ENCODE results near the gene KSR2. TPM values are rescaled to one million over a fixed set of nuclear protein-coding genes. Genes with fewer than 3 reads are reported as not detected.
"Not testable (repeated sequence)": the region's sequence is repeated elsewhere in the genome, so short reads cannot be mapped to it uniquely, and the experiment has no call there.

Gene KSR2
- polyA plus RNA-seq, 3 donors = under 0.01 to 0.20 (median 0.01) TPM

DNA sequence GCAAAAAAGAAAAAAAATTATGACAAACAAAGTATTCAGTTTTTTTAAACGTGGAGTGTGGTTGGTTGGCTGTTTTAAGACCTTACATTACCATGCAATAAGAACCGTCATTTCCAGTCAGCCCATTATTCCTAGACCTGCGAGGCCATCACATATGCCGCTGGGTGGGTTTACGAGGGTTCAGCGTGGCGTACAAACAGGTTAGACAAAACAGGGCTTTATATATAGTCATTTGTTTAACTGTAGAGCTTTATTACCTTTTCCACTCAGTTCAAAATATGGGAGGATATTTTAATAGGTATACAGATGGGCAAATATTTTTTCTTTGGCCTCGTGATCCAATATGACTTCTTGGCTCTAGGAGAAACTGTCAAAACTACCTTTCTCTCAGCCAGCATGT lies 67.2 kb downstream of the KSR2 start:
- H3K27ac ChIP-seq (ENCODE audit: low read depth, low read length) = no peak overlapping the region
- WGBS, 3 donors = 83 to 87% (median 85%) methylated on average over 8 of the region's 8 CpGs

DNA sequence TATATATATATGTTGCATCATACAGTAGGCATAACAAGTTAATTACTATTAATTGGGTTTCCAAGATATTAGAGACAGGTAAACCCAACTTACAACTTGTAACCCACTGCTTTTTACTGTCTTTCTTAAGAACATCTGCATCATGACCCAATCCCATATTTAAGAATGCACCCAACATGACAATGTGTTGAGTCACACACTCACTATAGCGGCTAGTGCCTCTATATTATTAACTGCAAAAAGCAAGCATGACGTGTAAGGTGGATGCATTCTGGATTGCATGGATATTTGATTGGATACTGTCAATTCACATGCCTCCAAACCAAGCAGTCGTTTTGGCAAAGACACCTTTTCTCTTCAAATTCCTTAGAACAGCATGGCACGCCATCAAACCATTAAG lies 68.2 kb downstream of the KSR2 start:
- 84 to 93% (median 85%) methylated on average over 4 of the region's 4 CpGs for WGBS, 3 donors
- no peak overlapping the region for H3K27ac ChIP-seq (ENCODE audit: low read depth, low read length)

DNA sequence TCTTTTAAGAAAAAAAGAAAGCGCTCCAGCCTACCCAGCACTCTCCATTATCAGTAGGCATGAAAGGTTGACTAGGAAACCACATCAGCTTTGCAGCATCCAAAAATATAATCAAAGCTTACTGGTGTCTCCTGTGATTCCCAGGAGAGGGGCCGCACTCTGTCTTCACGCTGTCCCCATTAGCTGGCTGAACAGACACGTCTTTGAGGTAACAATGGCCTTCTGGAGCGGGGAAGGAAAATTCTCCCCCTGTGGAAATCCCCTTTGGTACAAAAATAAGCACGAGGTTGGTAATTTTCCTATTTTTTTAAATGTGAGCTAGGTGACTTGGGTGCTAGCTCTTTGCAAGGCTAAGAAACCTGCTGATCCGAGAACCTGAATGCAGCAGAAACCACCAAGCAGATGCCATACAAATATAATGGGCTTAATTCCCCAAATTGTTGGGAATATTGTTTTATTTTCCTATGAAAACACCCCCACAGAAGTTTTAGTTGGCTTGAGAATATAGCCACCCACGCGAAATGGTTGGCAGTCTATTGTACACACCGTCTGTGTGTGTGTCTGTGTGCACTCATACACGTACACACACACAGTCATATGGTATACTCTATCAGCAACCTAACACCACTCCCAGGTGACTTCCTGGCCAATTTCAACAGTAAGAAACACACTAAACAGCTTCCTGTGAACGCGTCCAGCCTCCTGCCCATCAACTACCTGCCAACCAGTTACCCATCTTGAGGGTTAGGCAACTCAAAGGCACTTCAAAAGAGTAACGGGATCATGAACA lies 71.2 kb downstream of the KSR2 start:
- H3K27ac ChIP-seq (ENCODE audit: low read depth, low read length) = no peak overlapping the region
- 77 to 81% (median 79%) methylated on average over 14 of the region's 14 CpGs for WGBS, 3 donors

DNA sequence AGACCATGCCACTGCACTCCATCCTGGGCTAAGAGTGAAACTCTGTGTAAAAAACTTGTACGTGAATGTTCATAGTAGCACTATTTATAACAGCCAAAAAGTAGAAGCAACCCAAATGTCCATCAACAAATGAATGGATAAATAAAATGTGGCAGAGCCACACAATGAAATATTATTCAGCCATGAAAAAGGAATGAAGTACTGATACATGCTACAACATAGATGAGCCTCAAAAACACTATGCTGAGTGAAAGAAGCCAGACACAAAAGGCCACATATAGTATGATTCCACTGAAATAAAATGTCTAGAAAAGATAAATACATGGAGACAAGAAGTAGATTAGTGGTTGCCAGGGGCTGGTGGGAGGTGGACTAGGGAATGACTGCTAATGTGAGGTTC lies 72.8 kb downstream of the KSR2 start:
- WGBS, 3 donors = 88 to 97% (median 94%) methylated on average over 1 of the region's 1 CpG
- no peak overlapping the region for H3K27ac ChIP-seq (ENCODE audit: low read depth, low read length)

DNA sequence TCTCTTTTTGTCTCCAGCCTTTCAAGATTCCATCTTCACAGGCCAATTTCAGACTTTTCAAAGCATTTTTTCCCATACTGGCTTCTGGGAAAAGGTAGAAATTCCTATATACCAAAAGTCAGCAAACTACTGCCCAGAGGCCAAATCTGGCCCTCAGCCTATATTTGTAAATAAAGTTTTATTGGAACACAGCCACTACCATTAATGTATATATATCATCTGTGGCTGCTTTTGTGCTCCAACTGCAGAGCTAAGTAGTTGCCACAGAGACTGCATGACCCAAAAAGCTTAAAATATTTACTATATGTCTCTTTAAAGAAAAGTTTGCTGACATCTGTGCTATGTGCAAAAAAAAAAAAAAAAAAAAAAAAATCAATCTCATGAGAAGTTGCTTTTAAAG lies 76.3 kb downstream of the KSR2 start:
- no peak overlapping the region for H3K27ac ChIP-seq (ENCODE audit: low read depth, low read length)

DNA sequence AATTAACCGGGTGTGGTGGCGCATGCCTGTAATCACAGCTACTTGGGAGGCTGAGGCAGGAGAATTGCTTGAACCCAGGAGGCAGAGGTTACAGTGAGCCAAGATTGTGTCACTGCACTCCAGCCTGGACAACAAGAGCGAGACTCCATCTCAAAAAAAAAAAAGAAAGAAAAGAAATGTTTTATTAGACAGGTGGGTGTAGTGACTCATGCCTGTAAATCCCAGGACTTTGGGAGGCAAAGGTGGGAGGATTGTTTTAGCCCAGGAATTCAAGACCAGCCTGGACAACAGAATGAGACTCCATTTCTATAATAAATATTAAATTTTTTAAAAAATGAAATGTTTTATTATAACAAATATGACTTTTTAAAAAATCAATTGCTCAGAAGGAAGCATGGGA lies 77.5 kb downstream of the KSR2 start:
- not testable (repeated sequence) for H3K27ac ChIP-seq (ENCODE audit: low read depth, low read length)
- 92 to 98% (median 93%) methylated on average over 3 of the region's 3 CpGs for WGBS, 3 donors

DNA sequence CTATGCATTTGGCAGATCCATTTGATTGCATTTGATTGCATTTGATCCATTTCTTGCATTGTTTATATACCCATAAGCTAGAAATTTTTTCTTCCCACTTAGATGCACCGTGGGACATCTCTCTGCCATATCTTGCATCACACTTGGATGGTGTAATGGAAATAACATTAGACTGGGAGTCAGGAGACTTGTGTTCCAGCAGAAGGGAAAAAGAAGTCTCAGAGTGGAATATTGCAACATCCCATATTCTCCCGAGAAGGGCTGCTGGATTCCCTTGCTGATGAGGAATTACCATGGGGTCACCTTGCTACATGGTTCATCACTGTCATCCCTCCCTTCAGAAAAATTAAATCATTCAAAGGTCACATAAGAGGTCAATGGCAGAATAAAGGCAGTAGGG lies 78.1 kb downstream of the KSR2 start:
- H3K27ac ChIP-seq (ENCODE audit: low read depth, low read length) = no peak overlapping the region
- WGBS, 3 donors = 52 to 84% (median 52%) methylated on average over 2 of the region's 2 CpGs

DNA sequence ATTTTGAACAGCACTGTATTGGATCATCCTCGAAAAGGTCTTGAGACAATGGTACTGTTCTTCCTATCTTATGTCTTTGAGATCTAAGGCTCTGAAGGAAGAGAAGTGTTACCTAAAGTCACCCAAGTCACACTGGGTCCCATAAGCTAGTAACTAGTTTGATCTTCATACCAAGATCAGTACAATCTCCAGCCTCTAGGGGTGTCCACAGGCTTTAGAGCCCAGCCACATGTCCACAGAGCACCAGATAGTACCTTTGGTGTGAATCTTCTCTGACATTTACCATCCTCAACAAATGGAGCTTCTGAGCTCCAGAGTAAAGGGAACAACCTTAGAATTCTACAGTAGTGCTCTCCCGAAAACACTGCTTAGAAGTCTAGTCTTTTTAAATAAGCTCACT lies 78.7 kb downstream of the KSR2 start:
- WGBS, 3 donors = 84 to 90% (median 86%) methylated on average over 2 of the region's 2 CpGs
- H3K27ac ChIP-seq (ENCODE audit: low read depth, low read length) = no peak overlapping the region

DNA sequence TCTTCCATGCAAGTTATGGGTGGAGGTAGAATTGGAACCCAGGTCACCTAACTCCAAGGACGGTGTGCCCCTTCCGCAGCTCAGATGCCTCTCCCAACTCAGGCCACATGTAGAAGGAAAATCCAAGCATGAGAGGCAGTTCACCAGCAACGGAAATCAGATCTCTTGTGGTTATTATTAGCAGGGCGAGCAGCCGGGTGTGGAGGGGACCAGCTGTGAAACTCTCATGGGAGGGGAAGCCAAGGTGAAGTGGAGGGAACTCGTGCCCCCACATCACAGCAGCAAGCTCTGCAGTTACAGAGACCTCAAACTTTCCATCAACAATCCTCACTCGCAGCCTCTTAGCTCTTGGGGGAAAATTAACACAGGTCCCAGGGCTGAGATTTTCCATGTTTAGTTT lies 79.7 kb downstream of the KSR2 start:
- no peak overlapping the region for H3K27ac ChIP-seq (ENCODE audit: low read depth, low read length)
- 60 to 79% (median 73%) methylated on average over 7 of the region's 7 CpGs for WGBS, 3 donors

DNA sequence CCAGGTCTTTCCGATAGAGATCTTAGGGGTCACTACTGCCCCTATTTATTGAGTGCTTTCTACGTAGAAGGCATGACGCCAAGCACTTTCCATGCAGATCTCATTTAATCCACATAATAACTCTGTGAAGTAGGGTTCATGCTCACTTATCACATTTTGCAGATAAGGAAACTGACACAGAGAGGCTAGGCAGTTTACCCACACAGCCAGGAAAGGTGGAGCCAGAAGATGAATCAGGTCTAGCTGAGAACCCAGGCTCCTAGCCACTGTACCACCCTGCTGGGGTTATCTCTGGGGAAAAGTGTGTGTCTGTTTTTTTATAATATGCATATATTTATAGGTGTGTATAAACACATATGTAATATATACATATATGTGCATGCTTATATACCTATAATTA lies 83.6 kb downstream of the KSR2 start:
- no peak overlapping the region for H3K27ac ChIP-seq (ENCODE audit: low read depth, low read length)
- WGBS, 3 donors = 86 to 88% (median 88%) methylated on average over 3 of the region's 3 CpGs

DNA sequence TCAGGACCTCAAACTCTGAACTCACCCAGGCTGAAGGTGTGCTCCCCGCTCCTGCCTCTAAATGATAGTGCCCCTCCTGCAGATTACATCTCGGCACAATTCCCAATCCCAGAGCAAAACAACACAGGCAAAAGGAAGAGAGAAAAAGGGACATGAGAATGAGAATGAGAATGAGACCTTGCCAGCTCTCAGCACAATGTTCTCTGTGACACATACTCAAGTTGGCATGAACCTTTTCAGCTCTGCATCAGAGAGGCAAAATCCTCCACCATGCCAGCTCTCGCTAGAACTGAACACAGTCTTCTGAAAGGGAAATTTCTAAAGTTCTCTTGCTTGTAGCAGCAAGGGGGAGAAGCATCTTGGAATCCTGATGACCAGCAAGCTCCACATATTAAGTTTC lies 84.6 kb downstream of the KSR2 start:
- WGBS, 3 donors = 74 to 84% (median 81%) methylated on average over 3 of the region's 3 CpGs
- H3K27ac ChIP-seq (ENCODE audit: low read depth, low read length) = no peak overlapping the region

DNA sequence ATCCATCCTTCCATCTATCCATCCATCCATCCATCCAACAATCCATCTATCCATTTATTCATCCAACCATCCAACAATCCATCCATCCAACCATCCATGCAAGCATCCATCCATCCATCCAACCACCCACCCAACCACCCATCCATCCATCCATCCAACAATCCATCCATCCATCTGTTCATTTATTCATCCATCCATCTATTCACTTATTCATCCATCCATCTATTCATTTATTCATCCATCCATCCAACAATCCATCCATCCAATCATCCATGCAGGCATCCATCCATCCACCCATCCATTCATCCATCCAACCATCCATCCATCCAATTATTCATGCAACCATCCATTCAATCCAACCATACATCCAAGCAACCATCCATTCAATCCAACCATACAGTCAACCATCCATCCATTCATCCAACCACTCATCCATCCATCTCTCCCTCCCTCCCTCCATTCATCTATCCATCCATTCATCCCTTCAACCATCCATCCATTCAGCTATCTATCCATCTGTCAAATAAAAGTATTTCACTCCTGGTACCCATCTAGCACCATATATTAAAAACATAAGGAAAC lies 86.1 kb downstream of the KSR2 start:
- no peak overlapping the region for H3K27ac ChIP-seq (ENCODE audit: low read depth, low read length)

DNA sequence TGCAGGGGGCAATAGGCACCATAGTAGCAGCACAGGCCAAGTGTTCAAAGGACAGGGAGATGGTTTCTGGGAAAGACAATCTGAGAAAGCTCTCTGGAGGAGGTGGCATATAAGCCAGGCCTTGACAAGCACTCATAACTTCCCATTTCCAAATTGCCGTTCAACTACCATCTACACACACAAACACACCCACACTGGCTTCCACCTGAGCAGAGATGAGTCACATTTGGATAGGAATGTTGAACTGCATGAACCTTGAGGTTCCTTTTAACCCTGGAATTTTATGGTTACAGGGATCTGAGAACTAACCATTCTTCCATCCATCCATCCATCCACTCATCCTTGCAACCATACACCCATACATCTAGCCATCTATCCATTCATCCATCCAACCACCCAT lies 86.6 kb downstream of the KSR2 start:
- H3K27ac ChIP-seq (ENCODE audit: low read depth, low read length) = no peak overlapping the region
- 79 to 94% (median 86%) methylated on average over 1 of the region's 1 CpG for WGBS, 3 donors

DNA sequence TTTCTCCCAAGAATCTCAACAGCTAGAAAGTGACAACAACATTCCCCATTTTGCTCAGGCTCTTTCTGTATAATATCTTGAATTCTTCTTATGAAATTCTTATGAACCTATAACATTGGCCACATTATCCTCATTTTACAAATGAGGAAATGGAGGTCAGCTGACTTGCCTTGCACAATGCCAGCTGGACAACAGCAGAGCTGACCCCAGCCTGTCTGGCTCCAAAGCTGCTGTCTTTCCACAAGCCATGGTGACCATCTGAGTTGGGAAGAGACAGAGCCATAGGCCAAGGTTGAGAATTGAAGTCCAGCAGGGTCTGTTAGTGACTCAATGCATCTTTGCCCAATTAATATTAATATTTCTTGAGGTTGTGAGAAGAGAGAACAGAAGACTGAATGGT lies 87.3 kb downstream of the KSR2 start:
- H3K27ac ChIP-seq (ENCODE audit: low read depth, low read length) = no peak overlapping the region

DNA sequence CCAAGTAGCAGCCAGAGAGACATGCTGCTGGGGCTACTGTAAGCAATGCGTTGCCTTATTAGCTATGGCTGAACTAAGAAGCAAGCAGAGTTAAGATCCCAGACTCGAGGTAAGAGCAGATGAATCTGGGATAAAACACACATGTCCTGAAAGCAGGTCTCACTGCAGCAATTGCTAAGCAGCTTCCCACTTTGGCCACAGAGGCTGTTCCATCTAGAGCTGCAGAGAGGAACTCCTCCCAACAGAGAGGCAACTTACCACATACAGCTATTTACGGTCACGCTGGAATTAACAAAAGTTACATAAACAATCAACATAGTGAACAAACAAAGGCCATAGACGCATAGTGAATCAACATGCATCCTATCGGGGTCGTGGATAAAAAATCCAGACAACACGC lies 90.2 kb downstream of the KSR2 start:
- WGBS, 3 donors = 42 to 50% (median 48%) methylated on average over 8 of the region's 8 CpGs
- H3K27ac ChIP-seq (ENCODE audit: low read depth, low read length) = no peak overlapping the region

DNA sequence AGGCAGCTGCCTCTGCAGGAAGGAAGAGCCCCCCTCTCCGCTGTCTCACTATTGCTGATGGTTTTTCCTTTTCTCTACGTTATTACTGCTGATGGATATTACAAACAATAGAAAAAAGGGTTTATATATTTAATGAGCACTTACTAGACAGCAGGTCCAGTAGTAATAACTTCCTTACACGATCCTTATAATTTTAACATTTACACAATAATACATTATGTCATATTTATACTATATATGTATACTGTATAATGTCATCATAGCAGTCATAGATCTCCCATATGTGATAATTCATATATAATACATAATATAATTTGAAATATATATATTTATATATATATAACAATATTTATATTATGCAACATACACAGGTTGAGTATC lies 92.4 kb downstream of the KSR2 start:
- no peak overlapping the region for H3K27ac ChIP-seq (ENCODE audit: low read depth, low read length)
- 48 to 63% (median 53%) methylated on average over 3 of the region's 3 CpGs for whole genome bisulfite sequencing, 3 donors

DNA sequence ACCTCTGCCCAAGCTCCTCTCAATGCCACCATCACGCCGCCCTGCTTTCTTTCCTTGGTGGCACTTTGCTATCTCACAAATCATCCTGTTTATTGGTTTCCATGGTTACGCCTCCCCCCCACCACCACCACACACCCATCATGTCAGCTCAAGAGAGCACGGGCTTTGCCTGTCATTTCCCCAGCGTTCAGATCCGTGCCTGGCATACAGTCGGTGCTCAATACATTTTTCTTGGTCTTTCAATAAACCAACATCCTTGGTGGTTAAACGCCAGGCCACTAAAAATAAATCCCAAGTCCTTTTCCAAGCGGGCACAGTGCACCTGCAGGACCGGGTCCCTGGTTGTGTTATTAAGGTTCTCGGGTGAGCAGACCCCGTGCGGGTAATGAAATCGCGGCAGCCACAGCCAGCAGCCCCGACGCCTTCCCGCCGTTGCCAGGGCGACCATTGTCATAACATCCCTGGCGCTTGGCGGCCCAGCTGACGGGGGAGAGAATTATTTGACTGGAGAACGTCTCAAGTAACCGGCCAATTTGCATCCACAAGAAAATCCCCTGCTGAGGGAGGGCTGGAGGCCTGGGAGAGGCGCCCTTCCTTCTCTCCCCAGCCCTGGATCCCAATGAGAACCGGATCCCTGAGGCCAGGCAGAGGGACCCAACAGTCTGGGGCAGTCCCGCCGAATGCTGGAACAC lies 92.9 kb downstream of the KSR2 start:
- 13 to 44% (median 14%) methylated on average over 28 to 29 of the region's 29 CpGs for WGBS, 3 donors

DNA sequence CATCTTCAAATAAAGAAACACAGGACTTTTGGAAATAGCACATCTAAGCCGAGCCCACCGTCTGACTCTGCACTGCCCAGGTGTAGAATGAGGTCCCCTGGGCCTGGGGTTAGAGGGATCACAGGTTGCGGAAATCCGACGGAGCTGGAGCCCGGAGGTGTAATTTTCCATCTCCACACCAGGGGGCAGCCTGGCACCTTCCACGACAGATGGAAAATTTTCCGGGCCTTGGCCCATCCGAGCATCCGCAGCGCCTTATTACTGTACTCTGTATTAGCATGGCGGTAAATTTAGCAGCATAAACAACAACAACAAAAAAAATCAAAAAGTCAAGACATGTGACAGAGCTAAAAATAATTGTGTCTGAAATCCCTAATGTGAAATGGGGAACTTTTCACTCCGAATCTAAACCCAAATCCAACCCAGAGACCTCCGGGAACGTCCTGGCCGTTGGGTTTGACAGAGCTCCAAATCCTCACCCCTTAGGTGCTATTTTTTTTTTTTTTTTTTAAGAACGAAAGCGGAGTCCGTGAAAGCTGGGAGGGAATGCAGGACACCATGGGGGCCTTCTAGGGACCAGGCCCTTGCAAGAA lies 93.9 kb downstream of the KSR2 start:
- H3K27ac ChIP-seq (ENCODE audit: low read depth, low read length) = no peak overlapping the region
- 22 to 26% (median 24%) methylated on average over 19 of the region's 19 CpGs for WGBS, 3 donors

More for the DNA sequence above, 92.9 kb downstream of the KSR2 start:
- H3K27ac ChIP-seq (ENCODE audit: low read depth, low read length) = no peak overlapping the region

DNA sequence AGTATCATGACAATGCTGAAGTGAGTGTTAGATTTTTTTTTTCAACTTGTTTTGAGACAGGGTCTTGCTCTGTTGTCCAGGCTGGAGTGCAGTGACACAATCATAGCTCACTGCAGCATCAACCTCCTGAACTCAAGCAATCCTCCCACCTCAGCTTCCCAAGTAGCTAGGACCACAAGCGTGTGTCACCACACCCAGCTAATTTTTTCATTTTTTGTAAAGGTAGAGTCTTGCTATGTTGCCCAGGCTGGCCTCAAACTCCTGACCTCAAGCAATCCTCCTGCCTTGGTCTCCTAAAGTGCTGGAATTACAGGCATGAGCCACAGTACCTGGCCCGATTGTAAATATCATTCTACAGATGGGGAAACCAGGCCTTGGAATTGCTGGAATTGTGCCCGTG lies 94.6 kb downstream of the KSR2 start:
- H3K27ac ChIP-seq (ENCODE audit: low read depth, low read length) = not testable (repeated sequence)
- WGBS, 3 donors = 63 to 84% (median 82%) methylated on average over 3 of the region's 3 CpGs

All from adipose tissue (tissue), 3 donors.